ENCODE data around the gene IFNL1.
"Not testable (repeated sequence)": the region's sequence is repeated elsewhere in the genome, so short reads cannot be mapped to it uniquely, and the experiment has no call there.

IFNL1 gene

GRCh38 chr19:39270036-39270871 is 26.0 kb upstream of the IFNL1 start:
- DNase-seq, result no peak

GRCh38 chr19:39273859-39274258 is 22.3 kb upstream of the IFNL1 start:
- not testable (repeated sequence) for DNase-seq

- DNase-seq, result no peak
Observed at GRCh38 chr19:39275578-39275977, 20.6 kb upstream of the IFNL1 start.

- no peak for DNase-seq
Observed at GRCh38 chr19:39276740-39277139, 19.5 kb upstream of the IFNL1 start.

GRCh38 chr19:39277598-39277997 is 18.6 kb upstream of the IFNL1 start:
- no peak for DNase-seq

GRCh38 chr19:39282021-39282420 is 14.2 kb upstream of the IFNL1 start:
- no peak for DNase-seq

- DNase-seq, result no peak
Observed at GRCh38 chr19:39284032-39284431, 12.2 kb upstream of the IFNL1 start.

GRCh38 chr19:39293394-39293793 is 2.8 kb upstream of the IFNL1 start:
- DNase-seq, result no peak

- no peak for DNase-seq
Observed at GRCh38 chr19:39296906-39297305, 699 bp downstream of the IFNL1 start.

GRCh38 chr19:39297931-39298634 is 1.9 kb downstream of the IFNL1 start:
- DNase-seq, result no peak

- DNase-seq, result no peak
Observed at GRCh38 chr19:39299404-39299803, 3.2 kb downstream of the IFNL1 start.

- no peak for DNase-seq
Observed at GRCh38 chr19:39299832-39300231, 3.6 kb downstream of the IFNL1 start.

- no peak for DNase-seq
Observed at GRCh38 chr19:39301021-39301420, 4.8 kb downstream of the IFNL1 start.

- no peak for DNase-seq
Observed at GRCh38 chr19:39301562-39301961, 5.4 kb downstream of the IFNL1 start.

GRCh38 chr19:39303373-39304184 is 7.4 kb downstream of the IFNL1 start:
- DNase-seq, result no peak

- DNase-seq, result no peak
Observed at GRCh38 chr19:39304185-39304513, 7.9 kb downstream of the IFNL1 start.

- DNase-seq, result no peak
Observed at GRCh38 chr19:39304701-39305571, 8.7 kb downstream of the IFNL1 start.

- no peak for DNase-seq
Observed at GRCh38 chr19:39306075-39306474, 9.9 kb downstream of the IFNL1 start.

- no peak for DNase-seq
Observed at GRCh38 chr19:39307046-39307821, 11.0 kb downstream of the IFNL1 start.

- DNase-seq, result no peak
Observed at GRCh38 chr19:39307822-39308530, 11.8 kb downstream of the IFNL1 start.
